Heart left ventricle (tissue), 16 donors: ENCODE data around the gene VAV1. TPM values are rescaled to one million over a fixed set of nuclear protein-coding genes. Genes with fewer than 3 reads are reported as not detected.
"Not testable (repeated sequence)": the region's sequence is repeated elsewhere in the genome, so short reads cannot be mapped to it uniquely, and the experiment has no call there.

Experiments used
- ATAC-seq, 4 donors: fragments of 200-7000 bp; cut with Tn5 transposase; one replicate each; pipeline ENCODE4 v1.9.1; 2020 to 2022; ENCODE audit warnings: moderate library complexity in 4 of 4, mild to moderate bottlenecking in 3 of 4, moderate number of reproducible peaks in 1 of 4
- DNase-seq, 5 donors: peaks; one replicate each; pipeline ENCODE4 v3.0.0-alpha.2; 2020
- H3K27ac ChIP-seq, 12 donors: fragments of 200-600 bp; sonication (generic) in 4 of 12; one replicate each; pipeline versions ENCODE4 v1.5.0 to v1.8.0; 2016 to 2022; ENCODE audit warnings: mild to moderate bottlenecking in 2 of 12
- H3K27me3 ChIP-seq, 9 donors: fragments of 200-600 bp; sonication (generic) in 2 of 9; one replicate each; pipeline versions ENCODE4 v1.5.1 to v1.8.0; 2016 to 2022; ENCODE audit warnings: mild to moderate bottlenecking in 3 of 9
- H3K36me3 ChIP-seq, 9 donors: fragments of 200-600 bp; sonication (generic) in 2 of 9; one replicate each; pipeline versions ENCODE4 v1.5.0 to v1.8.0; 2018 to 2022; ENCODE audit warnings: mild to moderate bottlenecking in 2 of 9
- H3K4me1 ChIP-seq, 12 donors: fragments of 200-600 bp; sonication (generic) in 4 of 12; one replicate each; pipeline versions ENCODE4 v1.5.0 to v1.8.0; 2016 to 2022; ENCODE audit warnings: mild to moderate bottlenecking in 3 of 12
- H3K4me3 ChIP-seq, 12 donors: fragments of 200-600 bp; sonication (generic) in 4 of 12; one replicate each; pipeline versions ENCODE4 v1.5.0 to v1.8.0; 2017 to 2022; ENCODE audit warnings: mild to moderate bottlenecking in 9 of 12, moderate library complexity in 4 of 12
- H3K9me3 ChIP-seq, 12 donors: fragments of 200-600 bp; sonication (generic) in 4 of 12; one replicate each; pipeline versions ENCODE4 v1.5.0 to v1.8.0; 2016 to 2022; ENCODE audit warnings: mild to moderate bottlenecking in 1 of 12
- CTCF ChIP-seq, 12 donors: fragments of 200-600 bp; sonication (generic) in 4 of 12; IDR thresholded peaks; one replicate each; pipeline versions ENCODE4 v1.5.0 to v1.8.0; 2018 to 2022; ENCODE audit warnings: antibody characterized with exemption in 12 of 12, mild to moderate bottlenecking in 5 of 12
- POLR2A ChIP-seq, 2 donors: fragments of 450-650 bp; IDR thresholded peaks; one replicate each; pipeline ENCODE4 v1.6.1; 2017; ENCODE audit warnings: antibody characterized with exemption in 2 of 2, mild to moderate bottlenecking in 2 of 2, moderate library complexity in 2 of 2
- WGBS, 4 donors: extraction: QIAGEN DNeasy Blood & Tissue Kit in 2 of 4; methylation state at CpG; one replicate each; pipeline versions ENCODE4 v1.1.5 to v1.1.7; 2013 to 2018; 5-methylcytosine and 5-hydroxymethylcytosine counted together
- intact Hi-C, 10 donors: fragments of 100-400 bp; cut with DNase I; formaldehyde crosslinking; loops; one replicate each; pipeline versions ENCODE4 v1.11.1 to v1.14.2; 2022
- polyA plus RNA-seq, 2 donors: library from polyadenylated mRNA; stranded (reverse); fragments of 200-250 nt; gene quantifications; one replicate each; pipeline ENCODE4 v1.2.3, GENCODE V29; 2013
- total RNA-seq, 9 donors: library from RNA; depleted of rRNA in 2 of 9; stranded (reverse); fragments of >200 nt in 2 of 9; fragmentation: NEBNext Ultra II Directional in 3 of 9; extraction: Animal tissue kit (Norgen Biotek cat#: 25700) in 3 of 9; gene quantifications; one replicate each; pipeline versions ENCODE4 v1.1.0 to v1.2.4, GENCODE V29; 2016 to 2023
- donor health status: ischemic (EF 13 %, LVEDD 7.1; RV severe dilation, severe dysfunction).
- donor health status: healthy with polysubstance abuse.
- donor health status: DM: no; HTN: yes; CAD: no.
- donor health status: DM: no; HTN: no; CAD: no.
- donor health status: ischemic (EF 25% LVEDD 6.9; RV normal size, moderate dysfunction).
- donor health status: ischemic (EF 25% LVEDD 5.7; RV mildly dilated, moderate dysfunction).
- donor health status: healthy.
- donor health status: DM: yes; HTN: yes; CAD: no.
- donor health status: ischemic (EF 35%, LVEDD 5.7; RV mildly dilated, moderate dysfunction).
- donor health status: nonischemic (EF 11% LVEDD 7.7; RV severe dilation, severe dysfunction).
- donor health status: DM: yes; HTN: yes; CAD: no.
- donor health status: PGD.
- donor health status: ischemic (EF 29% LVEDD 5.4; RV normal size, mild dysfunction).
- donor health status: nonischemic (EF 23%, LVEDD 6.1; RV moderate dilation, normal function).

The VAV1 gene
- total and polyA plus RNA-seq, 11 donors = 0.69 to 25.6 (median 1.2) TPM

DNA sequence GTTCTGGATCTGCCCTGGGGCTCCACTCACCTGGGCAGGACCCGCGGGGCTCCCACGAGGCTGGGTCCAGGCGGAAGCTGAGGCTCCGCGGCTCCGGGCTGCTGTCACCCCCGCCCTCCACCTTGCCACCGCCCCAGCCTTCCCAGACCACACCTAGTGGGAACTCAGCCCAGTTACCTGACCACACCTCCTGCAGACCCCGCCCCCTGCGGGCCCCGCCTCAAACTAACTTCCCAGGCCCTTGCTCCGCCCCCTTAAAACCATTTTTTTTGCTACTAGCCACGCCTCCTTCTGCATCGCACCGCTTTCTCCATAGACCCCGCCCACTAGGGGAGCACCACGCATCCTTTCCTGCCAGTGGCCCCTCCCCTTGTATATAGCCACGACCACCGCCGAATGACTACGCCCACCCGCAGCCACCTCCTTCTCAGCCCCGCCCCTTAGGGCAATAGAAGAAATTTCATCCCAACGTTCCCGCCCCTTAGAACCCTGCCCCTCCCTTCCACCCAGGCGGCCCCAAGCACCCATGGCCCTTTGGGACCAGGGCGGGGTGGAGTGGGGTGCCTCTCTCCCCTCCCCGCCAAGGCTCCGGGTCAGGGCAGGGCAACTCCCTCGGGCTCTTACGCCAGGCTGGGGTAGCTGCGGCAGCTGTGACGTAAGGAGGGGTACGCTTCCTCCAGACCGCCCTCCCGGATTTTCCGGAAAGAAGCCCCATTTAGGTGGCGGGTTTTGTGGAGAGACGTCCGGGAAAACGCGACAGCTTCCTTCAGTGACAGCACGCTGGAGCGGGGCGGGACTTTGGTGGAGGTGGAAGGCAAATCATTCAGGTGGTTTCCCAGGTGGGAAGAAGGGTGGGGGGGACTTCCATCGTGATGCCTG lies 4.9 kb upstream of the VAV1 start, which contains the start of gene SH2D3A:
SH2D3A (minus strand) TSS at position 79 of the 879 bp plus-strand sequence. CDS start 3,687 bp downstream, outside the sequence.
- DNase-seq (peak; percentile 42 to 84 (median 64)), ATAC-seq (peak; percentile 27 to 77 (median 74))
- peak within 1 kb of the TSS in 4 of 12 donors; percentile 39 to 72 (median 58) for H3K27ac ChIP-seq
- peaks cover 9 to 32% (median 12%) of the 10 kb centered on the region in 9 donors for H3K27me3 ChIP-seq
- H3K4me1 ChIP-seq = peaks cover 0 to 26% (median 10%) of the 10 kb centered on the region in 12 donors
- TF ChIP-seq CTCF (IDR thresholded peaks at IDR 0.05) (no peak), POLR2A (IDR thresholded peaks at IDR 0.05) (no peak)
- intact Hi-C loops = loop anchor here in 3 of 10 donors (2.0 to 10.0 kb wide), 3 partner anchors 29 to 135 kb away; partner anchors contain the start of gene TRIP10 (in 1 of the 3)
- H3K36me3 ChIP-seq = no peaks in the 10 kb centered on the region
- 2 to 4% (median 3%) methylated on average over 46 to 47 of the region's 47 CpGs for whole genome bisulfite sequencing, 4 donors
- peak within 1 kb of the TSS in 9 of 12 donors; percentile 15 to 54 (median 41) for H3K4me3 ChIP-seq
- H3K9me3 ChIP-seq = no peaks in the 10 kb centered on the region

GRCh38 chr19:6768236-6768785 lies 4.2 kb upstream of the VAV1 start:
- no peaks in the 10 kb centered on the region for H3K9me3 ChIP-seq
- H3K27ac ChIP-seq = peak overlapping the region in 1 of 12 donors; percentile 64
- no peaks in the 10 kb centered on the region for H3K36me3 ChIP-seq
- H3K4me3 ChIP-seq = peak overlapping the region in 2 of 12 donors; percentile 38 to 54
- no peak for DNase-seq
- WGBS, 4 donors = 60 to 68% (median 64%) methylated on average over 8 of the region's 8 CpGs
- ATAC-seq = no peak
- H3K4me1 ChIP-seq = peaks cover 0 to 26% (median 10%) of the 10 kb centered on the region in 12 donors
- intact Hi-C loops = loop anchor here in 3 of 10 donors (2.0 to 10.0 kb wide), 3 partner anchors 30 to 136 kb away; partner anchors contain the start of gene TRIP10 (in 1 of the 3)
- TF ChIP-seq POLR2A (IDR thresholded peaks at IDR 0.05) (no peak), CTCF (IDR thresholded peaks at IDR 0.05) (no peak)
- H3K27me3 ChIP-seq = peaks cover 9 to 32% (median 12%) of the 10 kb centered on the region in 9 donors

DNA sequence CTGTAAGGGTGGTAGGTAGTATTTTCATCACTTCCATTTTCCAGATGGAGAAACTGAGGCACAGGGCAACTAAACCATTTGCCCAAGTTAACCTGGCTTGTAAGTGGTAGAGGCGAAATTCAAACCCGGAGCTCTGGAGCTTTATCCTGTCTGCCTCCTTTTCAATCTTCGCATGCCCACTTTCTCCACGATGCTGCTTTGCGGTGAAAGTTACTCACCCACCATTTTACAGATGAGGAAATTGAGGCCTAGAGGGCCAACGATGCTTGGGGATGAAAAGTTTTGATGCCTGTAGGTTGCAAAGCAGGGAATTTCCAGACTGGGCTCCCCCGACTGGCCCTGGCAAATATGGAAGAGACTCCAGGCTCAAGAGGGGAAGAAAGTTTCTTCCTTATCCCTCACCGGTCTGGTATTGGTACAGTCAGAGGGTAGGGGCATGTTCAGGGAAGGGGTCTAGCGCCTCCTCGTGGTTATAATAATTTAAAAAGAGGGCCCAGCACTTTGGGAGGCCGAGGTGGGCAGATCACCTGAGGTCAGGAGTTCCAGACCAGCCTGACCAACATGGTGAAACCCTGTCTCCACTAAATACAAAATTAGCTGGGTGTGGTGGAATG lies 3.4 kb upstream of the VAV1 start:
- intact Hi-C loops = loop anchor here in 3 of 10 donors (2.0 to 10.0 kb wide), 3 partner anchors 30 to 137 kb away; partner anchors contain the start of gene TRIP10 (in 1 of the 3)
- ATAC-seq (no peak), DNase-seq (no peak)
- Histone ChIP-seq H3K4me1 (peaks cover 0 to 26% (median 10%) of the 10 kb centered on the region in 12 donors), H3K4me3 (no peak overlapping the region), H3K36me3 (no peaks in the 10 kb centered on the region), H3K9me3 (no peaks in the 10 kb centered on the region), H3K27ac (no peak overlapping the region), H3K27me3 (peaks cover 9 to 32% (median 12%) of the 10 kb centered on the region in 9 donors)
- WGBS, 4 donors = 53 to 61% (median 56%) methylated on average over 11 of the region's 11 CpGs
- TF ChIP-seq CTCF (IDR thresholded peaks at IDR 0.05) (peak; percentile 15 to 50 (median 40)), POLR2A (IDR thresholded peaks at IDR 0.05) (no peak)

DNA sequence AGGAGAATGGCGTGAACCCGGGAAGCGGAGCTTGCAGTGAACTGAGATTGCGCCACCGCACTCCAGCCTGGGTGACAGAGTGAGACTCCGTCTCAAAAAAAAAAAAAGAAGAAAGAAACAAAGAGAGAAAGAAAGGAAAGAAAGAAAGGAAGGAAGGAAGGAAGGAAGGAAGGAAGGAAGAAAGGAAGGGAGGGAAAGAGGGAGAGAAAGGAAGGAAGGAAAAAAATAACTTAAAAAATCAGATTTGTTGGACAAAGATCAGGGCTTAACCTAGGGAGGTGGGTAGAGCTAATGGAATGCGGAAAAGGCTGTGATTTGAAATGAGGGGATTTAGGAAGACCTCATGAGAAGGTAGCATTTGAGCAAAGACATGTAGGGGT lies 870 bp upstream of the VAV1 start:
- H3K27ac ChIP-seq = peak overlapping the region in 1 of 12 donors; percentile 90
- intact Hi-C loops = loop anchor here in 1 of 10 donors (10.0 kb wide), 1 partner anchor 127 kb away; no protein-coding TSS in a partner anchor
- ATAC-seq, H3K36me3 ChIP-seq, DNase-seq, H3K9me3 ChIP-seq, H3K4me3 ChIP-seq: not testable (repeated sequence)
- WGBS, 4 donors = 82 to 93% (median 85%) methylated on average over 7 of the region's 7 CpGs
- H3K27me3 ChIP-seq = peaks cover 5 to 20% (median 9%) of the 10 kb centered on the region in 9 donors
- H3K4me1 ChIP-seq = peaks cover 0 to 29% (median 9%) of the 10 kb centered on the region in 12 donors
